ENCODE results near the gene IL21R. TPM values are rescaled to one million over a fixed set of nuclear protein-coding genes. Genes with fewer than 3 reads are reported as not detected.

The IL21R gene
- total RNA-seq, 1 experiment from 2014 or later: not detected

DNA sequence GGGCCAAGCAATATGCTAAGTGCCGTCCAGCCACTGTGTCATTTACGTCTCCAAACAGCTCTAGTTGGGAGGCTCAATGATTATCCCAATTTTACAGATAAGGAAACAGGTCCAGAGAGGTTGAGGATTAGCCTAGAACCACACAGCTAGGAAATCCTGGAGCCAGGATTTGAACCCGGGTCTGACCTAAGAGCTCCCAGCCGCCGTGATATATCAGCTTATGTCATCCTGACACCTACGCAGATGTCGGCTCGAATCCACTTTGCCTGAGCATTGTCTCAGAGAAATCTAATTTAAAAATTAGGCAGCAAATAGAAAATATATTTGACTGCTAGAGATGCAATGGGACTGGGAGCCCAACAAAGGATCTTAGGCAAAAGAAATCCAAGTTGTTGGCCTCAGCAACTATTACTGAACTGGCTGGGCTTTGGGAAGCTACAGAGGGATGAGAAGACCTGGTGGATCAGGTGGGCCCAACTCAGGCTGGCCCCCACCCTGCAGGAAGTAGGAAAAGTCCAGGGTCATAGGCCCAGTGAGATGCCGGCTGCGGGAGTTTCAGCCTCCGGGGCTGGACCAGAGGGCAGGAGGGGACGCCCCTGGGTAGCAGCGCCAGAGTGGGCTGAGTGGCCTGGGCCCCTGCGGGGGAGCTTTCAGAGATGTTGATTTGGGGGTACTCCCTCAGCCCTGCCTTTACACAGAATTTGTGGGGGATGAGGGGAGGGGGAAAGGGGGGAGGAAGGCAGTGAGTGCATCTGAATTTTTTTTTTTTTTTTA, 35.1 kb upstream of the IL21R start:
- DNase-seq: no peak
- peaks cover 60% of the 10 kb centered on the region for H3K36me3 Mint-ChIP-seq (ENCODE audit: insufficient read depth, unreplicated experiment)
- intact Hi-C loops (cut with micrococcal nuclease; ENCODE audit: unreplicated experiment): loop anchor here (5.0 to 10.0 kb wide), 2 partner anchors 255 to 282 kb away; no protein-coding TSS in a partner anchor
- TF ChIP-seq, protein P1, sequence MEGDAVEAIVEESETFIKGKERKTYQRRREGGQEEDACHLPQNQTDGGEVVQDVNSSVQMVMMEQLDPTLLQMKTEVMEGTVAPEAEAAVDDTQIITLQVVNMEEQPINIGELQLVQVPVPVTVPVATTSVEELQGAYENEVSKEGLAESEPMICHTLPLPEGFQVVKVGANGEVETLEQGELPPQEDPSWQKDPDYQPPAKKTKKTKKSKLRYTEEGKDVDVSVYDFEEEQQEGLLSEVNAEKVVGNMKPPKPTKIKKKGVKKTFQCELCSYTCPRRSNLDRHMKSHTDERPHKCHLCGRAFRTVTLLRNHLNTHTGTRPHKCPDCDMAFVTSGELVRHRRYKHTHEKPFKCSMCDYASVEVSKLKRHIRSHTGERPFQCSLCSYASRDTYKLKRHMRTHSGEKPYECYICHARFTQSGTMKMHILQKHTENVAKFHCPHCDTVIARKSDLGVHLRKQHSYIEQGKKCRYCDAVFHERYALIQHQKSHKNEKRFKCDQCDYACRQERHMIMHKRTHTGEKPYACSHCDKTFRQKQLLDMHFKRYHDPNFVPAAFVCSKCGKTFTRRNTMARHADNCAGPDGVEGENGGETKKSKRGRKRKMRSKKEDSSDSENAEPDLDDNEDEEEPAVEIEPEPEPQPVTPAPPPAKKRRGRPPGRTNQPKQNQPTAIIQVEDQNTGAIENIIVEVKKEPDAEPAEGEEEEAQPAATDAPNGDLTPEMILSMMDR (IDR thresholded peaks at IDR 0.05; ENCODE audit: unreplicated experiment): no peak
- peak overlapping the region; percentile 34 for H3K4me3 Mint-ChIP-seq (ENCODE audit: low read depth, unreplicated experiment)
- no TSS peak for BruUV-seq (replicated peaks)
- H3K9me3 Mint-ChIP-seq (ENCODE audit: low read depth, unreplicated experiment): peaks cover 3% of the 10 kb centered on the region
- H3K27ac Mint-ChIP-seq (ENCODE audit: unreplicated experiment): peak overlapping the region; percentile 68
- no peaks in the 10 kb centered on the region for H3K27me3 Mint-ChIP-seq (ENCODE audit: unreplicated experiment)
- CTCF ChIA-PET: interaction anchor here (1.1 to 2.6 kb wide), 9 partner anchors 44 to 257 kb away, joined by 3 to 43 read pairs (median 11); no protein-coding TSS in a partner anchor
- H3K4me1 Mint-ChIP-seq (ENCODE audit: low read depth, unreplicated experiment): peaks cover 27% of the 10 kb centered on the region

DNA sequence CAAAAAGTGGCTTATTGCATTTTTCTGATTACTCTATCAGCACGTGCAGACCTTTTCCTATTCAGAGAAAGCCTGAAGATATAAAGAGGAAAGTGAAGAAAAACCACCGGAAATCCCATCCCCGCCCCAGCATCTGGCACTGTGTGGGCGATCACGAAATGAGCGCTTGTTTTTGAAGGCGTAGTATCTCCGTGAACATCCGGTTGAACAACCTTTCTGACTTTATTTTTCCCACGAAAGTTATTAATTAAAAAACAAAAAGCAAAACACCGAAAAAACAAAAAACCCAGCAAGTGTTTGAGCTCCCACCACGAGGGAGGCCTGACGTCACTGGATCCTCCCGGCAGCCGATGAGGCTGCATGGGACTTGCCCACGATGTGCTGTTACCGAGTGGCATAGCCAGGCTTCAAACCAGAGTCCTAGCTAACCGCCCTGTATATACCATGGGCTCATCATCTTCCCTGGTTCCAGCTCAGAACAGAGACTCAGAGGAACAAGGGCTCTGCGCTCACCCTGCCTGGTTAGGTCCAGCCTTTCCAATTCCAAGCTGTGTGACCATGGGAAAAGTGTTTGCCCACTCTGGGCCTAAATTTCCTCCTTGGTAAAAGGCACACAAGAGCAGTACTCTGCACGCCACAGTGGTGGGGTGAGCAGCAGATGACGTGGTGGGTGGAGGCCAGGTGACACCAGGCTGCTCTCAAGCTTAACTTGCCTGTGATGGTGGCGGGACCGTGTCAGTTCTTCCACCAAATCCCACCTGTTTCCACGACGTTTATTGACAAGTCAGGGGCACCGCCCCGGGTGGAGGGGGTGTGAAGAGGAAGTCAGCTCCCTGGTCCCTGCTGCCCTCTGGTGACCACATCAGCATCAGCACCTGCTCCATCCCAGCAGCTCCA, 34.3 kb upstream of the IL21R start:
- CTCF ChIA-PET: interaction anchor here (0.6 to 2.6 kb wide), 13 partner anchors 44 to 558 kb away, joined by 3 to 43 read pairs (median 5); no protein-coding TSS in a partner anchor
- Mint-ChIP-seq H3K27ac (ENCODE audit: unreplicated experiment) (peak overlapping the region; percentile 68), H3K36me3 (ENCODE audit: insufficient read depth, unreplicated experiment) (peaks cover 51% of the 10 kb centered on the region), H3K4me1 (ENCODE audit: low read depth, unreplicated experiment) (peaks cover 27% of the 10 kb centered on the region), H3K4me3 (ENCODE audit: low read depth, unreplicated experiment) (peak overlapping the region; percentile 42), H3K9me3 (ENCODE audit: low read depth, unreplicated experiment) (peaks cover 3% of the 10 kb centered on the region), H3K27me3 (ENCODE audit: unreplicated experiment) (no peaks in the 10 kb centered on the region)
- intact Hi-C loops (cut with micrococcal nuclease; ENCODE audit: unreplicated experiment): loop anchor here (1.0 to 10.0 kb wide), 5 partner anchors 132 to 283 kb away; no protein-coding TSS in a partner anchor
- TF ChIP-seq, protein P1 (IDR thresholded peaks at IDR 0.05; ENCODE audit: unreplicated experiment): peak; percentile 92
- TSS peak; percentile 17 for BruUV-seq (replicated peaks)
- DNase-seq: peak; percentile 89

DNA sequence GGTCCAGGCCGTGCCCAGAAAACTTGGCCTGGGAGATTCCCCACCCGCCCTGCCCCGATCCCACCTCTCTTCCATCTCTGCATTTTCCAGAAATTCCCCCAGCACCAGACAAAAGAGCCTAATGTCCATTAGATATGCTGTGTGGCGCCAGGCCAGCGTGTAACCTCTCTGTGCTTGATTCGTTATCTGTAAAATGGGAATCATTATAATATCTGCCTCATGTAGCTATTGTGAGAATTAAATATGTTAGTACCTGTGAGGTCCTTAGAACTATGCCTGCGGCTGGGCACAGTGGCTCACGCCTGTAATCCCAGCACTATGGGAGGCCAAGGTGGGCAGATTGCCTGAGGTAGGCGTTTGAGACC, 33.6 kb upstream of the IL21R start:
- H3K4me1 Mint-ChIP-seq (ENCODE audit: low read depth, unreplicated experiment): peaks cover 26% of the 10 kb centered on the region
- CTCF ChIA-PET: interaction anchor here (0.6 to 2.6 kb wide), 12 partner anchors 52 to 558 kb away, joined by 3 to 43 read pairs (median 6); no protein-coding TSS in a partner anchor
- no peaks in the 10 kb centered on the region for H3K27me3 Mint-ChIP-seq (ENCODE audit: unreplicated experiment)
- no TSS peak for BruUV-seq (replicated peaks)
- peaks cover 48% of the 10 kb centered on the region for H3K36me3 Mint-ChIP-seq (ENCODE audit: insufficient read depth, unreplicated experiment)
- H3K27ac Mint-ChIP-seq (ENCODE audit: unreplicated experiment): peak overlapping the region; percentile 68
- H3K9me3 Mint-ChIP-seq (ENCODE audit: low read depth, unreplicated experiment): peaks cover 3% of the 10 kb centered on the region
- TF ChIP-seq, protein P1 (IDR thresholded peaks at IDR 0.05; ENCODE audit: unreplicated experiment): no peak
- H3K4me3 Mint-ChIP-seq (ENCODE audit: low read depth, unreplicated experiment): peak overlapping the region; percentile 42
- DNase-seq: no peak
- intact Hi-C loops (cut with micrococcal nuclease; ENCODE audit: unreplicated experiment): loop anchor here (1.0 to 10.0 kb wide), 5 partner anchors 133 to 284 kb away; no protein-coding TSS in a partner anchor

DNA sequence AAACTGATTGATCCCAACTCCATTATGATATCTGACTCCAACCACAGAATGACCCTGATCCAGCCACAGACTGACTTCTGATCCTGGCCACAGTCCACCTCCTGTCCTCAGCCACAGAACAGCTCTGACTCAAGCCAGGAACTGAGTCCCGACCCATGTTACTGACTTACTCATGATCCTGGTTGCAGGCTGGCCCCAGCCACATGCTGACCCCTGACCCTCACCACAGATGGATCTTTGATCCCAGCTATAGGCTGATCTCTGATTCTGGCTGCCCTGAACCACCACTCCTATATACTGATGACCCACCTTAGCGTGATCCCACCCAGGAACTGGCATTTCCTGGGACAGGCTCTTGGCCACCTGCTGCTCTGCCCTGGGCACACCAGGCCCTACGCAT, 32.2 kb upstream of the IL21R start:
- TF ChIP-seq, protein P1 (IDR thresholded peaks at IDR 0.05; ENCODE audit: unreplicated experiment): no peak
- CTCF ChIA-PET: interaction anchor here (0.7 kb wide), 1 partner anchor 135 kb away, joined by 3 read pairs; no protein-coding TSS in a partner anchor
- H3K4me1 Mint-ChIP-seq (ENCODE audit: low read depth, unreplicated experiment): peaks cover 11% of the 10 kb centered on the region
- peaks cover 3% of the 10 kb centered on the region for H3K9me3 Mint-ChIP-seq (ENCODE audit: low read depth, unreplicated experiment)
- DNase-seq: no peak
- no peak overlapping the region for H3K27ac Mint-ChIP-seq (ENCODE audit: unreplicated experiment)
- H3K27me3 Mint-ChIP-seq (ENCODE audit: unreplicated experiment): no peaks in the 10 kb centered on the region
- H3K4me3 Mint-ChIP-seq (ENCODE audit: low read depth, unreplicated experiment): no peak overlapping the region
- BruUV-seq (replicated peaks): no TSS peak
- H3K36me3 Mint-ChIP-seq (ENCODE audit: insufficient read depth, unreplicated experiment): peaks cover 34% of the 10 kb centered on the region
- intact Hi-C loops (cut with micrococcal nuclease; ENCODE audit: unreplicated experiment): loop anchor here (2.0 to 10.0 kb wide), 3 partner anchors 191 to 285 kb away; no protein-coding TSS in a partner anchor

Measured in Calu3 (cell line).